Stimulated activated naive CD8-positive, alpha-beta T cell treated with anti-CD3 and anti-CD28 coated beads, Interleukin-15, amount 100 ng/mL, for 72 hours (primary cell): ENCODE data around the gene IFT27.
"Not testable (repeated sequence)": the region's sequence is repeated elsewhere in the genome, so short reads cannot be mapped to it uniquely, and the experiment has no call there.

ENCODE experiments used
- ATAC-seq: fragments of 150-1000 bp; cut with Tn5 transposase; 2 replicates; pipeline ENCODE4 v1.10.0; 2021; ENCODE audit warnings: mild to moderate bottlenecking, moderate library complexity
- DNase-seq, 2 donors: peaks; one replicate each; pipeline ENCODE4 v3.0.0; 2021 to 2022
- H3K27ac Mint-ChIP-seq, 2 donors: one replicate each; pipeline ENCODE4 v1.8.0; 2022; ENCODE audit warnings: mild to moderate bottlenecking in 2 of 2, mixed read lengths in 2 of 2, moderate library complexity in 2 of 2
- H3K27me3 Mint-ChIP-seq: one replicate; pipeline ENCODE4 v1.8.0; 2022; ENCODE audit warnings: mixed read lengths
- H3K4me1 Mint-ChIP-seq: one replicate; pipeline ENCODE4 v1.8.0; 2022; ENCODE audit warnings: mild to moderate bottlenecking, mixed read lengths
- H3K4me3 Mint-ChIP-seq, 2 donors: one replicate each; pipeline ENCODE4 v1.8.0; 2022; ENCODE audit warnings: mild to moderate bottlenecking in 2 of 2, mixed read lengths in 2 of 2, moderate library complexity in 1 of 2
- H3K9me3 Mint-ChIP-seq, 2 donors: one replicate each; pipeline ENCODE4 v1.8.0; 2022; ENCODE audit warnings: mixed read lengths in 2 of 2

The IFT27 gene

DNA sequence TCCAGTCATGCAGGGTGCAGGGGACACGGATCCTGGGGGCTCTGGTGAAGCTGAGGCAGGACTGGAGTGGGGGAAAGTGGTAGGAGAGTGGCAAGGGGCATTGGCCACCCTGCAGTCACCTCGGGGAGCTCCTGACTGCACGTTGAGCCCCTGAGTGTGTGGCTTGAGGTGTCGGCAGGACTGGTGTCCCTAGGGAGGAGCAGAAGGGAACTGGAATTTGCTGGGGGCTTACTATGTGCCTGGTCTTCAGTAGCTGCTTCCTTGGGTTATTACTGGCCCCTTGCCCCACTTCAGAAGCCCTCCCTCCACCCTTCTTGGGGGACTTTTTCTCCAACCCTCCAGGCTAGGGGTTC is 31.5 kb downstream of the IFT27 start:
- Mint-ChIP-seq H3K9me3 (no peaks in the 10 kb centered on the region), H3K4me1 (no peaks in the 10 kb centered on the region), H3K27me3 (peaks cover 6% of the 10 kb centered on the region), H3K27ac (peak overlapping the region in 1 of 2 donors; percentile 79), H3K4me3 (no peak overlapping the region)
- ATAC-seq: no peak
- DNase-seq: no peak

DNA sequence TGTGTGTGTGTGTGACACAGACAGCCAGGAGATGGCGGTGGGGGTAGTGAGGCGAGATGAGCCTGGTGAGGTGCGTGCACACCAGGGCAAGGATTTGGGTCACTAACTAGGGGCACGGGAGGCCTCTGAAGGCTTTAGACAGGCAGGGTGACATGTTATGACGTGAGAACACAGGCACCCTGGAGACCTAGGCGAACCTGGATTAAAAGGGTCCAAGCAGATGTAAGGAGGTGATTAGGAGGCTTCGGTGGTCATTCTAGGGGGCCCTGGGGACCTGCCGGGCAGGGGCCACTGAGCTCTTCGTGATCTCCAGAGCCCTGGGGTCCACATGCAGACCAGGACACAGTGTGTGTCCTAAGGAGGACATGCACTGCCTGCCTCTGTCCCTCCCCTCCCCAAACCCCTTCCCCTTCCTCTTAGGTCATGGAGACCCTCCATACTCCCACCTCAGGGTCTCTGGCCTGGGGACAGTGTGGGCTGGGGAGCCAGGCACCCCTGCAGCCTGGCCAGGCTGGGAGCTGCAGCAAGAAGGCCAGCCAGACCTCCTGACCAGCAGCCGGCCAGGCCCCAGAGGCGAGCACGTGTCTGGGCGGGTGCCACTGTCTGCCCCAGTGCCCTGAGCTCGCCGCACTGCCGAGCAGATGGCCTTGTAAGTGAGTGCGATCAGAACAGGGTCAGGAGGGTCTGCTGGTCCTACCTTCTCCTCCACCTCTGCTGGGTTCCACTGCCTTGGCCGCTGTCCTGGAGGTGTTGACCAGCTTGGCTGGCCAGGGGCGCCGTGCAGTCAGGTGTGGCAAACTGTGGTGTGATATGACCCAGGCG is 32.1 kb downstream of the IFT27 start:
- H3K9me3 Mint-ChIP-seq: no peaks in the 10 kb centered on the region
- H3K4me3 Mint-ChIP-seq: no peak overlapping the region
- DNase-seq (no peak), ATAC-seq (no peak)
- H3K4me1 Mint-ChIP-seq: no peaks in the 10 kb centered on the region
- H3K27me3 Mint-ChIP-seq: peaks cover 6% of the 10 kb centered on the region
- H3K27ac Mint-ChIP-seq: peak overlapping the region in 1 of 2 donors; percentile 79

DNA sequence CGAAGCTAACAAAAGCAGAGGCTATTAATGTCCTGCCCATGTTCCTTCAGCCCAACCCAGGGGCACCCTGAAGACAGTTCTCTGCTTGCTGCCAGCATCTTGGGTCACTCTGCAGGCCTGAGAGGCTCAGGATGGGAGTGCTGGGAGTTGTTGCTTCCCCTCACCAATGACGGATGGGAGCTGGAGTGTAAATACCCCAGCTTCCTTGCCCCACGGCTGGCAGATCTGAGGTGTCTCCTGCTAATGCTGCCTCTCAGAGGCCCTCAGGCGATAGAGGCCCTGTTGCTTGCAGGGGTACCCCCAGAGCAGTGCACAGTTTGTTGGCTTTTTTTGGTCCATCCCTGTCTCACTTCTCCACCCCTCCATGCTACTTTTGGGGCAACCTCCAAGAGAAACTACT is 32.9 kb downstream of the IFT27 start:
- Mint-ChIP-seq H3K4me3 (no peak overlapping the region), H3K4me1 (no peaks in the 10 kb centered on the region), H3K9me3 (no peaks in the 10 kb centered on the region), H3K27ac (peak overlapping the region in 1 of 2 donors; percentile 4), H3K27me3 (peaks cover 6% of the 10 kb centered on the region)
- ATAC-seq (no peak), DNase-seq (no peak)

DNA sequence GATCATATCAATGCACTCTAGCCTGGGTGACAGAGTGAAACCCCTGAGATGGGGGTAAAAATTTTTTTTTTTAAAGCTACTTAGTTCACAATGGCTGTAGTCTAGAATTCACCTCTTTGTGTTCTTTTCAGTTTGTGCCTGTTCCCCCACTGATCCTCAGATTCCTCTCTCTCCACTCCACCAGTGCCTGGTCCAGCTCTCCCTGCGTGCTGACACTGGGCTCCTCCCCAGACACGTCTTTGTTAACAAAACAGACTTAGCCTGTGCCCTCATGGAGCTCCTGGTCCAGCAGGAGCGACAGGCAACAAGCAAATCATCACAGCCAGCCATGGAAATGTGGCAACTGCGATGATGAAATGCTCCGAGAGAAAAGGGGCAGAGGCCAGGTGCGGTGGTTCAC is 34.0 kb downstream of the IFT27 start:
- peaks cover 9% of the 10 kb centered on the region for H3K27me3 Mint-ChIP-seq
- no peaks in the 10 kb centered on the region for H3K9me3 Mint-ChIP-seq
- no peak overlapping the region for H3K27ac Mint-ChIP-seq
- no peak overlapping the region for H3K4me3 Mint-ChIP-seq
- ATAC-seq: no peak
- no peak for DNase-seq
- no peaks in the 10 kb centered on the region for H3K4me1 Mint-ChIP-seq

DNA sequence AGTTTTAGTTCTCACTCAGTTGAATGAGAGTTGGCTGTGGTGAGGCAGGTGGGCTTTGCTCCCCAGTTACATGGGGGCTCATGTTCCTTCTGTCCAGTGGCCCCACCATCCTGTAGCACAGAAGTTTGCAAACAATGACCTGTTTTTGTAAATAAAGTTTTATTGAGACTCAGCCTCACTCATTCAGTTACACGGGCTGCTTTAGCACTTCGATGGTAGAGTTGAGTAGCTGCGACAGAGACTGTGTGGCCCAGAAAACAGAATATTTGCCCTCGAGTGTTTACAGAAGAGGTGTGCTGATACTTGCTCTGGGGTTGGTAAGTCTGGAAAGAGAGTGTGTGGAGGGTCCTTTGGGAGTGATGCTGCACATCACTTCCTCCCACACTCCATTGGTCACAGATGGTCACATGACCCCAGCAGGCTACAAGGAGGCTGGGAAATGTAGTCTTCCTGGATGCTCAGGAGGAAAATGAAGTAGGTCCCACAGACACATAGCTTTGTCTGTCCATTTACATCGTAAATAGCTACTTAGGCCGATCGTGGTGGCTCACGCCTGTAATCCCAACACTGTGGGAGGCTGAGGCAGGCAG is 34.6 kb downstream of the IFT27 start:
- no peak for ATAC-seq
- H3K4me1 Mint-ChIP-seq: no peaks in the 10 kb centered on the region
- no peak overlapping the region for H3K27ac Mint-ChIP-seq
- no peak for DNase-seq
- H3K27me3 Mint-ChIP-seq: peaks cover 15% of the 10 kb centered on the region
- H3K9me3 Mint-ChIP-seq: no peaks in the 10 kb centered on the region
- no peak overlapping the region for H3K4me3 Mint-ChIP-seq

DNA sequence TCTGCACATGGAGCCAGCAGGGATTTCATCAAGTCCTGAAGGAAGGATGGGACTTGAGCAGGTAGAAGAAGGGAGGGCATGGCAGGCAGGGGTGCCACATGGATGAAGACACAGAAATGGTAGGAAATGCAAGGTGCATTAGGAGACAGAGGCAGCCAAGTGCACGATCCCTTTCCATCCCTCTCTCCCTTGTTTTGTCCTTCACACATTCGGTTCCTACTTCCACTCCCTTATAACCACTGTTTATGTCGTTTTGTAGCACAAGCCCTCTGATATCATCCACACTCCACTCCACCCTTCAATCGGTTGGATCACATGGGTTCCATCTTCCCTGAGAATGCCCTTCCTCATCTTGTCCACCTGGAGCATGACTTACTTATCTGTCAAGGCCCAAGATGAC is 35.2 kb downstream of the IFT27 start:
- Mint-ChIP-seq H3K9me3 (no peaks in the 10 kb centered on the region), H3K4me3 (no peak overlapping the region), H3K27me3 (peaks cover 16% of the 10 kb centered on the region), H3K27ac (no peak overlapping the region), H3K4me1 (no peaks in the 10 kb centered on the region)
- ATAC-seq (no peak), DNase-seq (no peak)

DNA sequence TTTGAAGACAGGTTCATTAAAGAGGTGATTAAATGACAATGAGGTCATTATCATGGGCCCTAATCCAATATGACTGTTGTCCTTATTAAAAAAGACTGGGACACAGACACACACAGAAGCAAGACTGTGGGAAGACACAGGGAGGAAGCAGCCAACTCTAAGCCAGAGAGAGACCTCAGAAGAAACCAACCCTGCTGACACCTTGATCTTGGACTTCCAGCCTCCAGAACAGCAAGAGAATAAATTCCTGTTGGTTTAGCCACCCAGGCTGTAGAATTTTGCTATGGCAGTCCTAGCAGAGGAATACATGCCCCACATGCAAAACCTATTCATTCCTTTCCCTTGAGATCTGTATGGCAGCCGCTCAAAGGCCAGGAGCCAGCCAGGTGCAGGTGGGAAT is 36.7 kb downstream of the IFT27 start:
- no peaks in the 10 kb centered on the region for H3K9me3 Mint-ChIP-seq
- peaks cover 19% of the 10 kb centered on the region for H3K27me3 Mint-ChIP-seq
- DNase-seq (no peak), ATAC-seq (no peak)
- H3K4me3 Mint-ChIP-seq: no peak overlapping the region
- H3K27ac Mint-ChIP-seq: no peak overlapping the region
- H3K4me1 Mint-ChIP-seq: no peaks in the 10 kb centered on the region

DNA sequence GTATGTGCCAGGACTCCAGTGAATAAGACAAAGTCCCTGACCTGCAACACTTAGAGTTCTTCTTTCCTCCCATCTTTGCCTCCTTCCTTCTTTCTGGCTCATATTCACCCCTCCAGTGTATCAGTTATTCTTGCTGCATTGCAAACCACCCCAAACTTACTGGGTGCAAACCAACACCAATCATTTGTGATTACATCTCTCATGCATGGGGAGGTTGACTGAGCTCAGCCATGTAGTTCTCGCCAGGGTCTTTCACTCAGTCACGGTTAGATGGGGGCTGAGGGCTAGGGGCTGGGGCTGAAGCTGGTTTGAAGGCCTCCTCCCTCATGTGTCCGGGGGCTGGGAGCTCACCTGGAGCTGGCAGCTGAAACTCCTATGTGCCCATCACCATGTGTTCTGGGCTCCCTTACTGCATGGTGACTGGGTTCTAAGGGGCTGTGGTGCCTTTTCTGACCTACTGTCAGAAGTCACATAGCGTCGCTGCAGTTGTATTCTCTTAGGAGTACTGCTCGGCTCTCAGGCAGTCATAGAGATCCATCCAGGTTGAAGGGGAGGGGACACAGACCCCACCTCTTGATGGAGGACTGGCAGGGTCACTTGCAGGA is 37.4 kb downstream of the IFT27 start:
- Mint-ChIP-seq H3K27ac (peak overlapping the region in 1 of 2 donors; percentile 20), H3K4me3 (no peak overlapping the region), H3K4me1 (no peaks in the 10 kb centered on the region), H3K9me3 (no peaks in the 10 kb centered on the region), H3K27me3 (peaks cover 25% of the 10 kb centered on the region)
- DNase-seq: no peak
- no peak for ATAC-seq

DNA sequence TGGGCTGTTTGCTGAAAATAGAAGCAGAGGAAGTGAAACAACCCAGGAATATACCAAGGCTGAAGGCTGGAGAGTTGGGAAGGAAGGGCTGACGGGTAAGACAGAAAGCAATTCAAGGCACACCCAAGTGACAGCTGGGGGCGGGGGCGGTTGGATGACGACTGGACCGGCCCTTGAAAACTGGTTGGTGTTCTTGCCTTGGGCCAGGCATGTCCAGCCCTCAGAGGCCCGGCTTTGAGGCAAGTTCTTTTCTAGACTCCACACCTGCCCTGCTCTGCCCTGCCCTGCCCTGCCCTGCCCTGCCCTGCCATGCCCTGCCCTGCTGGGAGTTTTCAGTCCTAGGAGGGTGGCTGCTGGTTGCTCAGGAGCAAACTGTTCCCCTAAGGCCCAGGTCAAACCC is 38.1 kb downstream of the IFT27 start:
- Mint-ChIP-seq H3K4me1 (no peaks in the 10 kb centered on the region), H3K9me3 (no peaks in the 10 kb centered on the region), H3K27me3 (peaks cover 33% of the 10 kb centered on the region), H3K27ac (no peak overlapping the region), H3K4me3 (no peak overlapping the region)
- no peak for ATAC-seq
- no peak for DNase-seq

DNA sequence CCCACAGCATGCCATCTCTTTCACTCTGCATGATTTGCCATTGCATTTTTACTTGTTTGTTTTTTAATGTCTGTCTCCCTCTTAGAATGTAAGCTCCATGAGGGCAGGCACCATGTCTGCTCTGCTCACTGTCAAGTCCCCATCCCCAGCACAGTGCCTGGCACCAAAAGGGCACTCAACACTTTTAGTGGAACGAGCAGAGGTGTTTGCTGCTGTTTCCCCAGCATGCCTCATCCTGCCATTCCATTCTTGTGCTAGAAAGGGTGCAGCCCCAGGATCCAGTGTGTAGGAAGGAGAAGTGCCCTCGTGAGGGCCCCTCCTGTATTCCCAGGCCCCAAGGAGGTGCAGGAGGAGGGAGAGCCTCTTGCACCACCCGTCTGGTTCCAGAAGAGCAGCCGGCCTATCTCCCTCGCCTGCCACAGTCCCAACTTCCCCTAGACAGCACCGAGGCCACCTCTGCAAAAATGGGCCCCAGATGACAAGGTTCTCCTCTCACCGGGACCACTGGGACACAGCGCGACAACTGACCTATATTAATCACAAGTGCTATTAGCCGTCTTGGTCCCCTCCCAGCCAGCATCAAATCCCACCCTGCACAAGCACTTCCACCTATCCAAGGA is 39.1 kb downstream of the IFT27 start:
- Mint-ChIP-seq H3K27me3 (peaks cover 38% of the 10 kb centered on the region), H3K4me3 (no peak overlapping the region), H3K4me1 (no peaks in the 10 kb centered on the region), H3K27ac (no peak overlapping the region), H3K9me3 (no peaks in the 10 kb centered on the region)
- ATAC-seq (no peak), DNase-seq (no peak)

DNA sequence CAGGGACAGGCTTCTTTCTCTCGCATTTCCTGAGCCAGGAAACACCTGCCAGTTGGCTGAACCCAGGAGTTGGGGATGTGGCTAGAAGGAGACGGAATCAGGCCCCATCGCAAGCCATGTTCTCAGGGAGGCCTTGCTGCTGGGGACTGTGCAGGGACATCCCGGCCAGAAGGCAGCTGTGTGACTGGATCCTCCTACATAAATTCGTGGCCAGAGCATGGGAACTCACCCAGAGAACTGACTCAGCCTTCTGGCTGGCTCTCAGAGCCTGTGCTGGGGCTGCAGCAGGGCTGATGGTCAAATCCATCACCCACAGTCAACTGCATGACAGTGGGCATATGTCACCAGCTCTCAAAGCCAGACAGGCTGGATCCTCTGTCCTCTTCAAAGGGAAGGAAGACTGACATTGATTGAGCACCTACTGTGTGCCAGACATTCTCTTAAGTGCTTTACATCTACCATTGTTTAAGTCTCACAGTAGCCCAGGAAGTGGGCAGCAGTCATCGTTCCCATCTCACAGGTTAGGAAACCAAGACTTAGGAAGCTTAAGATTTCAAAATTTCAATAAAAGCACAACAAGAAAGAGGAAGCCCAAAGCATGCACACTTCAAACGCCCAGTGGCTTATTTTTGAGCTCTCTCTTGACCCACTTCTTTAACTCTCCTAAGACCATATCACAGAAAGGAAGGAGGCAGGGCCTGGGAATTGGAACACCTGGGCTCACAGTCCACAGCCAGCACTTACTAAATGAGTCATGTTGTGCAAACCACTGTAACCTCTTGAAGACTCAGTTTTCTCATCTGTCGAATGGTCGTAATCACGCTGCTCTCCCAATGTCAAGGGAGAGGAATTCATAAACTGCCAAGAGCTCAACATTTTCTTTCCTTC is 41.5 kb downstream of the IFT27 start:
- Mint-ChIP-seq H3K4me3 (no peak overlapping the region), H3K27me3 (peaks cover 38% of the 10 kb centered on the region), H3K27ac (no peak overlapping the region), H3K9me3 (no peaks in the 10 kb centered on the region), H3K4me1 (no peaks in the 10 kb centered on the region)
- ATAC-seq (no peak), DNase-seq (no peak)

DNA sequence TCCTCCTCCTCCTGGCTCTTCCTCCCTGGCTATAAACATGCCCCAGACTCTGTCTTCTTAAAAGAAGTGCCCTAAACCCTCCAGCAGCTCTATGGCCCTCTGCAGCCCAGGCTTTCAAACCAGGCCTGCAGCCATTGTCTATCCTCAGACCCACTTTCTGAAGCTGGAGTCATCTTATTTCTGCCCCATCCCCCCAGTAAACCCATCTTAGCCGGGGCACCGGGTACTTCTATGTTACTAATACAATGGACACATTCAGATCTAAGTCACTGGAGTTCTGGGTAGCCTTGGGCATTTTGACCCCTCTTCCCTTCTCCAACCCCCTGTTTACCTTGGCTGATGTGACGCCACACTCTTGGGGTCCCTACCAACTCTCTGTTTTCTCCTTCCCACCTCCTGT is 42.6 kb downstream of the IFT27 start:
- ATAC-seq: no peak
- H3K27me3 Mint-ChIP-seq: peaks cover 38% of the 10 kb centered on the region
- H3K27ac Mint-ChIP-seq: no peak overlapping the region
- H3K4me1 Mint-ChIP-seq: no peaks in the 10 kb centered on the region
- H3K9me3 Mint-ChIP-seq: no peaks in the 10 kb centered on the region
- DNase-seq: no peak
- no peak overlapping the region for H3K4me3 Mint-ChIP-seq

DNA sequence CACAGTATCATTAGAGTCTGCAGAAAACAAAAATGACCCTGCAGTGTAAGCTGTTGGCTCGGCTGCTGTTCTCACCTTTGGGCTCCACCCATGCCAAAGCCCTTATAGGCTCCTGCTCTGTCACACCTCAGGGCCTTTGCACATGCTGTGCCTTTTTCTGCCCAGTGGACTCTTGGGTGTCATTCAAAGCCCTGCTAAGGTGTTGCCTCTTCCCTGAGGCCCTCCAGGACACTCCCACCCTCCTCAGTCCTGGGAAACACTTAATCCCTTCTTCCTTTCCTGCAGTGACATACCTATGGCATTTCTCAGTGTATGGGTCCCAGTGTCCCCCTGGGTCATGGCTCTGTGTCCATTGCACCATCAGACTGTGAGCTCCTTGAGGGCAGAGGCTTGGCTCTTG is 43.3 kb downstream of the IFT27 start:
- peaks cover 36% of the 10 kb centered on the region for H3K27me3 Mint-ChIP-seq
- no peak for ATAC-seq

DNA sequence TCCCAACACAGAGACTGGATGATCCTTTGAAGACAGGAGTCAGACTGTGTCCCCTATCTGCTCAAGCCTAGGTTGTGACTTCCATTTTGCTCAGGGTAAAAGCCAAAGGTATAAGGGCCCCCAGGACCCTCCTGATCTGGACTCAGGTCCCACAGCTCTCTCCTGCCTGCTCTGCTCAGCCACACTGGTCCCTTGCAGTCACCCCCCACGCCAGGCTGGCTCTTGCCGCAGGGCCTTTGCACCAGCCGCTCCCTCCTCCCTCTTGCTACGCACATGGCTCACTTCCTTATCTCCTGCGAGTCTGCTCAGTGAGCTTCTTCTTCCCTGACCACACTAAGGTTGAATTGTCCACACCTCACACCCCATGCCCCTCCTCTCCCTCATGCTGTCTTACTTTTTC is 44.0 kb downstream of the IFT27 start:
- no peaks in the 10 kb centered on the region for H3K4me1 Mint-ChIP-seq
- no peak overlapping the region for H3K27ac Mint-ChIP-seq
- no peak overlapping the region for H3K4me3 Mint-ChIP-seq
- no peak for ATAC-seq
- peaks cover 29% of the 10 kb centered on the region for H3K27me3 Mint-ChIP-seq
- no peak for DNase-seq
- no peaks in the 10 kb centered on the region for H3K9me3 Mint-ChIP-seq

More for the DNA sequence above, 43.3 kb downstream of the IFT27 start:
- H3K4me1 Mint-ChIP-seq: no peaks in the 10 kb centered on the region
- H3K9me3 Mint-ChIP-seq: no peaks in the 10 kb centered on the region
- no peak for DNase-seq
- no peak overlapping the region for H3K4me3 Mint-ChIP-seq
- no peak overlapping the region for H3K27ac Mint-ChIP-seq

DNA sequence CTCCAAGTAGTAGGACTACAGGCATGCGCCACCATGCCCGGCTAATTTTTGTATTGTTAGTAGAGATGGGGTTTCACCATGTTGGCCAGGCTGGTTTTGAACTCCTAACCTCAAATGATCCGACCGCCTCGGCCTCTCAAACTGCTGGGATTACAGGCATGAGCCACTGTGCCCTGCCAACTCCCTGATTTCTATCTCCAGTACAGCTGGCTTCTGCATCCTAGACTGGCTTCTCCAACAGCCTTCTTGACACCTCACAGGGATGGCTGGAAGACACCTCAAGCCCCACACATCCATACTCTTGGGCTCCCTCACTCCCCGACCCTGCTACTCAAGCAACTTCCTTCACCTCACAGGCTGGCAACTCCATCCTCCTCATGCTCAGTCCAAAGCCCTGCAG is 44.6 kb downstream of the IFT27 start:
- not testable (repeated sequence) for ATAC-seq, H3K9me3 Mint-ChIP-seq, H3K4me3 Mint-ChIP-seq, H3K4me1 Mint-ChIP-seq, H3K27ac Mint-ChIP-seq, DNase-seq
- peaks cover 23% of the 10 kb centered on the region for H3K27me3 Mint-ChIP-seq
